ENCODE results near the gene PELI2.

PELI2 gene

GRCh38 chr14:56117765-56118610, at the start of gene PELI2:
TSS of gene PELI2 (plus strand) at chr14:56118411. CDS start at chr14:56118661, 250 bp downstream.
- Mint-ChIP-seq H3K4me3 (peak within 1 kb of the TSS; percentile 86), H3K9me3 (no peaks in the 10 kb centered on the region), H3K4me1 (ENCODE audit: low read depth) (peaks cover 41% of the 10 kb centered on the region), H3K27ac (peak within 1 kb of the TSS; percentile 78), H3K36me3 (ENCODE audit: low read depth) (no peaks in the 10 kb centered on the region), H3K27me3 (peaks cover 19% of the 10 kb centered on the region)
- DNase-seq: peak; percentile 78

- Mint-ChIP-seq H3K4me3 (no peak overlapping the region), H3K36me3 (ENCODE audit: low read depth) (no peaks in the 10 kb centered on the region), H3K9me3 (no peaks in the 10 kb centered on the region), H3K27me3 (peaks cover 20% of the 10 kb centered on the region), H3K4me1 (ENCODE audit: low read depth) (no peaks in the 10 kb centered on the region), H3K27ac (no peak overlapping the region)
- no peak for DNase-seq
Observed at GRCh38 chr14:56073799-56074198, 44.4 kb upstream of the PELI2 start.

GRCh38 chr14:56075301-56075700, 42.9 kb upstream of the PELI2 start:
- H3K27ac Mint-ChIP-seq: no peak overlapping the region
- H3K27me3 Mint-ChIP-seq: peaks cover 20% of the 10 kb centered on the region

GRCh38 chr14:56081139-56081538, 37.1 kb upstream of the PELI2 start:
- DNase-seq: no peak
- Mint-ChIP-seq H3K27me3 (peaks cover 41% of the 10 kb centered on the region), H3K27ac (no peak overlapping the region), H3K9me3 (no peaks in the 10 kb centered on the region), H3K36me3 (ENCODE audit: low read depth) (no peaks in the 10 kb centered on the region), H3K4me3 (no peak overlapping the region), H3K4me1 (ENCODE audit: low read depth) (no peaks in the 10 kb centered on the region)

More at GRCh38 chr14:56075301-56075700, 42.9 kb upstream of the PELI2 start:
- Mint-ChIP-seq H3K9me3 (no peaks in the 10 kb centered on the region), H3K36me3 (ENCODE audit: low read depth) (no peaks in the 10 kb centered on the region), H3K4me1 (ENCODE audit: low read depth) (no peaks in the 10 kb centered on the region), H3K4me3 (no peak overlapping the region)
- DNase-seq: no peak

- H3K27me3 Mint-ChIP-seq: peaks cover 38% of the 10 kb centered on the region
- DNase-seq: no peak
- no peak overlapping the region for H3K27ac Mint-ChIP-seq
- H3K4me3 Mint-ChIP-seq: no peak overlapping the region
- H3K4me1 Mint-ChIP-seq (ENCODE audit: low read depth): no peaks in the 10 kb centered on the region
- no peaks in the 10 kb centered on the region for H3K9me3 Mint-ChIP-seq
- H3K36me3 Mint-ChIP-seq (ENCODE audit: low read depth): no peaks in the 10 kb centered on the region
Observed at GRCh38 chr14:56082880-56083279, 35.3 kb upstream of the PELI2 start.

GRCh38 chr14:56085471-56085870, 32.7 kb upstream of the PELI2 start:
- Mint-ChIP-seq H3K27me3 (peaks cover 36% of the 10 kb centered on the region), H3K4me3 (no peak overlapping the region), H3K27ac (no peak overlapping the region), H3K4me1 (ENCODE audit: low read depth) (no peaks in the 10 kb centered on the region), H3K9me3 (no peaks in the 10 kb centered on the region), H3K36me3 (ENCODE audit: low read depth) (no peaks in the 10 kb centered on the region)
- DNase-seq: no peak

GRCh38 chr14:56087671-56088471, 30.3 kb upstream of the PELI2 start:
- Mint-ChIP-seq H3K4me3 (no peak overlapping the region), H3K9me3 (no peaks in the 10 kb centered on the region), H3K27me3 (peaks cover 29% of the 10 kb centered on the region), H3K36me3 (ENCODE audit: low read depth) (no peaks in the 10 kb centered on the region), H3K4me1 (ENCODE audit: low read depth) (no peaks in the 10 kb centered on the region), H3K27ac (no peak overlapping the region)
- DNase-seq: no peak

GRCh38 chr14:56088941-56089340, 29.3 kb upstream of the PELI2 start:
- DNase-seq: no peak
- H3K9me3 Mint-ChIP-seq: no peaks in the 10 kb centered on the region
- peaks cover 26% of the 10 kb centered on the region for H3K27me3 Mint-ChIP-seq
- no peak overlapping the region for H3K4me3 Mint-ChIP-seq
- H3K27ac Mint-ChIP-seq: no peak overlapping the region
- H3K36me3 Mint-ChIP-seq (ENCODE audit: low read depth): no peaks in the 10 kb centered on the region
- H3K4me1 Mint-ChIP-seq (ENCODE audit: low read depth): no peaks in the 10 kb centered on the region

GRCh38 chr14:56092763-56093162, 25.4 kb upstream of the PELI2 start:
- DNase-seq: no peak
- Mint-ChIP-seq H3K27me3 (peaks cover 20% of the 10 kb centered on the region), H3K36me3 (ENCODE audit: low read depth) (no peaks in the 10 kb centered on the region), H3K27ac (no peak overlapping the region), H3K4me3 (no peak overlapping the region), H3K9me3 (no peaks in the 10 kb centered on the region), H3K4me1 (ENCODE audit: low read depth) (no peaks in the 10 kb centered on the region)

- no peaks in the 10 kb centered on the region for H3K9me3 Mint-ChIP-seq
- no peaks in the 10 kb centered on the region for H3K36me3 Mint-ChIP-seq (ENCODE audit: low read depth)
- H3K4me3 Mint-ChIP-seq: no peak overlapping the region
- no peak overlapping the region for H3K27ac Mint-ChIP-seq
- H3K4me1 Mint-ChIP-seq (ENCODE audit: low read depth): no peaks in the 10 kb centered on the region
- peaks cover 15% of the 10 kb centered on the region for H3K27me3 Mint-ChIP-seq
- no peak for DNase-seq
Observed at GRCh38 chr14:56094076-56094475, 24.1 kb upstream of the PELI2 start.

GRCh38 chr14:56098021-56098420, 20.2 kb upstream of the PELI2 start:
- H3K4me3 Mint-ChIP-seq: no peak overlapping the region
- H3K4me1 Mint-ChIP-seq (ENCODE audit: low read depth): no peaks in the 10 kb centered on the region
- H3K27me3 Mint-ChIP-seq: peaks cover 16% of the 10 kb centered on the region
- DNase-seq: no peak
- no peak overlapping the region for H3K27ac Mint-ChIP-seq
- no peaks in the 10 kb centered on the region for H3K9me3 Mint-ChIP-seq
- no peaks in the 10 kb centered on the region for H3K36me3 Mint-ChIP-seq (ENCODE audit: low read depth)

GRCh38 chr14:56099081-56099797, 19.0 kb upstream of the PELI2 start:
- DNase-seq: no peak
- Mint-ChIP-seq H3K9me3 (no peaks in the 10 kb centered on the region), H3K36me3 (ENCODE audit: low read depth) (no peaks in the 10 kb centered on the region), H3K4me3 (no peak overlapping the region), H3K27me3 (peaks cover 16% of the 10 kb centered on the region), H3K27ac (no peak overlapping the region), H3K4me1 (ENCODE audit: low read depth) (no peaks in the 10 kb centered on the region)

- H3K9me3 Mint-ChIP-seq: no peaks in the 10 kb centered on the region
- H3K27ac Mint-ChIP-seq: no peak overlapping the region
- H3K4me1 Mint-ChIP-seq (ENCODE audit: low read depth): no peaks in the 10 kb centered on the region
- peaks cover 11% of the 10 kb centered on the region for H3K27me3 Mint-ChIP-seq
- no peak overlapping the region for H3K4me3 Mint-ChIP-seq
- H3K36me3 Mint-ChIP-seq (ENCODE audit: low read depth): no peaks in the 10 kb centered on the region
- no peak for DNase-seq
Observed at GRCh38 chr14:56100556-56100955, 17.7 kb upstream of the PELI2 start.

- Mint-ChIP-seq H3K27me3 (peaks cover 2% of the 10 kb centered on the region), H3K9me3 (no peaks in the 10 kb centered on the region), H3K36me3 (ENCODE audit: low read depth) (no peaks in the 10 kb centered on the region)
Observed at GRCh38 chr14:56102941-56103340, 15.3 kb upstream of the PELI2 start.

More at GRCh38 chr14:56102941-56103340, 15.3 kb upstream of the PELI2 start:
- Mint-ChIP-seq H3K27ac (no peak overlapping the region), H3K4me3 (no peak overlapping the region), H3K4me1 (ENCODE audit: low read depth) (no peaks in the 10 kb centered on the region)
- DNase-seq: no peak

Measured in activated T-cell treated with anti-CD3 and anti-CD28 coated beads, Interleukin-2, amount 50 U/mL, for 24 hours (primary cell).